Measurements from ENCODE around the gene FBXO3. TPM values are rescaled to one million over a fixed set of nuclear protein-coding genes. Genes with fewer than 3 reads are reported as not detected.

The FBXO3 gene
- total and polyA plus RNA-seq, 9 of the 15 experiments (the other 6 are each of a cell fraction or from before 2014, with no cell fraction given): 11.6 to 59.3 (median 29.2) TPM

- TF ChIP-seq JUND (IDR thresholded peaks at IDR 0.05; ENCODE audit: borderline replicate concordance, low read depth, low read length): no peak
- TF ChIP-seq JUND (tag; IDR thresholded peaks at IDR 0.05; ENCODE audit: borderline replicate concordance, low read depth, low read length): no peak
- no peak for TF ChIP-seq MCM7 (IDR thresholded peaks at IDR 0.05)
- no peak for TF ChIP-seq KAT8 (IDR thresholded peaks at IDR 0.05; ENCODE audit: low read depth)
- TF ChIP-seq SREBF2 (CRISPR knock-in tag; IDR thresholded peaks at IDR 0.05): no peak
- no peak for TF ChIP-seq CHD2 (IDR thresholded peaks at IDR 0.05; ENCODE audit: low read depth, low read length)
- 0 out of 2 replicates have a peak, but pooled peaks have one; percentile 26 for TF ChIP-seq EP400 (IDR thresholded peaks at IDR 0.05)
- TF ChIP-seq ARHGAP35 (IDR thresholded peaks at IDR 0.05; ENCODE audit: partially characterized antibody): no peak
- no peak for TF ChIP-seq RBM17 (IDR thresholded peaks at IDR 0.05; ENCODE audit: borderline replicate concordance, low read depth, low read length)
- 0 out of 4 replicates have a peak, but pooled peaks of 1 of the 2 experiments have one; percentile 35 for TF ChIP-seq HDAC1 (IDR thresholded peaks at IDR 0.05)
- TF ChIP-seq MTA3 (IDR thresholded peaks at IDR 0.05; ENCODE audit: borderline replicate concordance): no peak
- TF ChIP-seq, protein P1, sequence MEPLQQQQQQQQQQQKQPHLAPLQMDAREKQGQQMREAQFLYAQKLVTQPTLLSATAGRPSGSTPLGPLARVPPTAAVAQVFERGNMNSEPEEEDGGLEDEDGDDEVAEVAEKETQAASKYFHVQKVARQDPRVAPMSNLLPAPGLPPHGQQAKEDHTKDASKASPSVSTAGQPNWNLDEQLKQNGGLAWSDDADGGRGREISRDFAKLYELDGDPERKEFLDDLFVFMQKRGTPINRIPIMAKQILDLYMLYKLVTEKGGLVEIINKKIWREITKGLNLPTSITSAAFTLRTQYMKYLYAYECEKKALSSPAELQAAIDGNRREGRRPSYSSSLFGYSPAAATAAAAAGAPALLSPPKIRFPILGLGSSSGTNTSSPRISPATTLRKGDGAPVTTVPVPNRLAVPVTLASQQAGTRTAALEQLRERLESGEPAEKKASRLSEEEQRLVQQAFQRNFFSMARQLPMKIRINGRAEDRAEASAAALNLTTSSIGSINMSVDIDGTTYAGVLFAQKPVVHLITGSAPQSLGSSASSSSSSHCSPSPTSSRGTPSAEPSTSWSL (CRISPR knock-in tag; IDR thresholded peaks at IDR 0.05; ENCODE audit: borderline replicate concordance): no peak
- TF ChIP-seq TFE3 (CRISPR knock-in tag; IDR thresholded peaks at IDR 0.05): no peak
- TF ChIP-seq HINFP (tag; conservative IDR thresholded peaks at IDR 0.05; ENCODE audit: low read depth): no peak
- no peak for TF ChIP-seq BDP1 (IDR thresholded peaks at IDR 0.05; ENCODE audit: insufficient read depth, insufficient read length)
- TF ChIP-seq TAF15 (IDR thresholded peaks at IDR 0.05; ENCODE audit: low read depth, low read length): no peak
- no peak for TF ChIP-seq C11orf30 (IDR thresholded peaks at IDR 0.05; ENCODE audit: low read depth)
Measured at GRCh38 chr11:33731723-33732531, 42.4 kb downstream of the FBXO3 start (continued).
